Natural killer cell (primary cell): ENCODE data around the gene FCRL1. TPM values are rescaled to one million over a fixed set of nuclear protein-coding genes. Genes with fewer than 3 reads are reported as not detected.

Experiments
- ATAC-seq, 3 donors: fragments of 150-1000 bp in 2 of 3; fragments of 200-7000 bp in 1 of 3; cut with Tn5 transposase; 1 replicate in 1 of 3; 2 replicates in 2 of 3; pipeline ENCODE4 v1.10.0; 2021; ENCODE audit warnings: mild to moderate bottlenecking in 2 of 3, moderate library complexity in 2 of 3
- DNase-seq, 2 donors: peaks; one replicate each; pipeline versions ENCODE4 v3.0.0 to v3.0.0-alpha.2; 2013 to 2021; ENCODE audit warnings: mixed read lengths in 1 of 2
- H3K27ac ChIP-seq: one replicate; pipeline ENCODE4 v1.5.1; 2013; ENCODE audit warnings: mild to moderate bottlenecking, low read length
- H3K27me3 ChIP-seq: one replicate; pipeline ENCODE4 v1.6.1; 2013; ENCODE audit warnings: low read length; ENCODE audit not compliant: control insufficient read depth, insufficient read depth
- H3K36me3 ChIP-seq: one replicate; pipeline ENCODE4 v1.6.1; 2013; ENCODE audit warnings: low read length; ENCODE audit not compliant: control insufficient read depth, insufficient read depth
- H3K4me1 ChIP-seq: one replicate; pipeline ENCODE4 v1.6.1; 2013; ENCODE audit warnings: low read length; ENCODE audit not compliant: control insufficient read depth, insufficient read depth
- H3K4me3 ChIP-seq: one replicate; pipeline ENCODE4 v1.5.1; 2013; ENCODE audit warnings: low read length
- H3K9me3 ChIP-seq: one replicate; pipeline ENCODE4 v1.6.1; 2013; ENCODE audit warnings: low read length; ENCODE audit not compliant: control insufficient read depth, insufficient read depth
- H3K27ac Mint-ChIP-seq, 2 donors: one replicate each; pipeline ENCODE4 v1.8.0; 2022; ENCODE audit warnings: mild to moderate bottlenecking in 2 of 2, mixed read lengths in 2 of 2, moderate library complexity in 1 of 2
- H3K27me3 Mint-ChIP-seq, 2 donors: one replicate each; pipeline ENCODE4 v1.8.0; 2022; ENCODE audit warnings: low read depth in 2 of 2, mixed read lengths in 2 of 2
- H3K36me3 Mint-ChIP-seq: one replicate; pipeline ENCODE4 v1.8.0; 2022; ENCODE audit warnings: mixed read lengths
- H3K4me1 Mint-ChIP-seq, 2 donors: one replicate each; pipeline ENCODE4 v1.8.0; 2022; ENCODE audit warnings: mixed read lengths in 2 of 2
- H3K4me3 Mint-ChIP-seq: one replicate; pipeline ENCODE4 v1.8.0; 2022; ENCODE audit warnings: mild to moderate bottlenecking, moderate library complexity, mixed read lengths
- H3K9me3 Mint-ChIP-seq, 2 donors: one replicate each; pipeline ENCODE4 v1.8.0; 2022; ENCODE audit warnings: mixed read lengths in 2 of 2
- WGBS: methylation state at CpG from one replicate; pipeline ENCODE4 v1.1.7; 2013; ENCODE audit warnings: missing lambda C conversion rate; ENCODE audit not compliant: insufficient coverage; 5-methylcytosine and 5-hydroxymethylcytosine counted together
- intact Hi-C: fragments of 100-400 bp; cut with micrococcal nuclease; formaldehyde crosslinking; loops from one replicate; pipeline ENCODE4 v1.14.2; 2022
- total RNA-seq, 4 donors: library from RNA; stranded (reverse); fragments of 120-200 nt in 1 of 4; gene quantifications; one replicate each; pipeline versions ENCODE4 v1.2.3 to v1.2.4, GENCODE V29; 2013 to 2022
- TF ChIP-seq, protein P1 (sequence below): fragments of 200-600 bp; IDR thresholded peaks from one replicate; pipeline ENCODE4 v1.8.0; 2022; ENCODE audit warnings: antibody characterized with exemption

The FCRL1 gene
- total RNA-seq, 3 donors from 2014 or later (not counting 1 experiment from before 2014, with no cell fraction given) = 1.8 to 2.6 (median 2.0) TPM

DNA sequence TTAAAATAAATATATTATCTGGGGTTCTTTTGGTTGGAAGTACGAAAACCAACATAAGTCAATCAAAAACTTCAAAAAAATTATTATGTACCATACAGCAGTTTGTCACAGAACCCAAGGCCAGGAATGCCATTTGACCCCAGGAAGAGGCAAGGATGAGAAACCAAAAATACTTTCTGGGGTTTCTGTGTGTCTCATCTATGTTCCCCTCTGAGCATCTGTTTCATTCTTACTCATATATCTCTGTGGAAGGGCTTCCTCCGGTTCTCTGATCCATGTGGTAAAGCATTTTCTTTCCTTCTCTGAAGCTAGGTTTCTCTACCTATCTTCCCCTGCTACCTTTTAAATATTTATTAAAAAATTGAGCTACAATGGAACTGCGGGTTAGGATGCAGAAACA lies 9.8 kb upstream of the FCRL1 start:
- no peaks in the 10 kb centered on the region for H3K27me3 ChIP-seq
- H3K9me3 Mint-ChIP-seq = no peaks in the 10 kb centered on the region
- H3K4me1 Mint-ChIP-seq = no peaks in the 10 kb centered on the region
- H3K9me3 ChIP-seq = no peaks in the 10 kb centered on the region
- H3K27me3 Mint-ChIP-seq = peaks cover 0 to 11% of the 10 kb centered on the region in 2 donors
- no peaks in the 10 kb centered on the region for H3K36me3 ChIP-seq
- no peak overlapping the region for H3K4me3 Mint-ChIP-seq
- H3K27ac ChIP-seq = no peak overlapping the region
- no peaks in the 10 kb centered on the region for H3K36me3 Mint-ChIP-seq
- ATAC-seq (no peak), DNase-seq (no peak)
- 76% methylated on average over 2 of the region's 3 CpGs for WGBS
- intact Hi-C loops = no loop called here
- no peak overlapping the region for H3K27ac Mint-ChIP-seq
- TF ChIP-seq, protein P1, sequence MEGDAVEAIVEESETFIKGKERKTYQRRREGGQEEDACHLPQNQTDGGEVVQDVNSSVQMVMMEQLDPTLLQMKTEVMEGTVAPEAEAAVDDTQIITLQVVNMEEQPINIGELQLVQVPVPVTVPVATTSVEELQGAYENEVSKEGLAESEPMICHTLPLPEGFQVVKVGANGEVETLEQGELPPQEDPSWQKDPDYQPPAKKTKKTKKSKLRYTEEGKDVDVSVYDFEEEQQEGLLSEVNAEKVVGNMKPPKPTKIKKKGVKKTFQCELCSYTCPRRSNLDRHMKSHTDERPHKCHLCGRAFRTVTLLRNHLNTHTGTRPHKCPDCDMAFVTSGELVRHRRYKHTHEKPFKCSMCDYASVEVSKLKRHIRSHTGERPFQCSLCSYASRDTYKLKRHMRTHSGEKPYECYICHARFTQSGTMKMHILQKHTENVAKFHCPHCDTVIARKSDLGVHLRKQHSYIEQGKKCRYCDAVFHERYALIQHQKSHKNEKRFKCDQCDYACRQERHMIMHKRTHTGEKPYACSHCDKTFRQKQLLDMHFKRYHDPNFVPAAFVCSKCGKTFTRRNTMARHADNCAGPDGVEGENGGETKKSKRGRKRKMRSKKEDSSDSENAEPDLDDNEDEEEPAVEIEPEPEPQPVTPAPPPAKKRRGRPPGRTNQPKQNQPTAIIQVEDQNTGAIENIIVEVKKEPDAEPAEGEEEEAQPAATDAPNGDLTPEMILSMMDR = no peak
- H3K4me3 ChIP-seq = no peak overlapping the region
- no peaks in the 10 kb centered on the region for H3K4me1 ChIP-seq

- Histone ChIP-seq H3K27me3 (no peaks in the 10 kb centered on the region), H3K27ac (no peak overlapping the region), H3K36me3 (no peaks in the 10 kb centered on the region), H3K4me1 (no peaks in the 10 kb centered on the region), H3K9me3 (no peaks in the 10 kb centered on the region), H3K4me3 (no peak overlapping the region)
- Mint-ChIP-seq H3K36me3 (no peaks in the 10 kb centered on the region), H3K4me3 (no peak overlapping the region), H3K4me1 (no peaks in the 10 kb centered on the region), H3K27me3 (peaks cover 3 to 11% of the 10 kb centered on the region in 2 donors), H3K27ac (no peak overlapping the region), H3K9me3 (no peaks in the 10 kb centered on the region)
- intact Hi-C loops = no loop called here
- TF ChIP-seq, protein P1 = no peak
- ATAC-seq (no peak), DNase-seq (no peak)
These were observed 9.3 kb upstream of the FCRL1 start for GRCh38 chr1:157829210-157829609.

DNA sequence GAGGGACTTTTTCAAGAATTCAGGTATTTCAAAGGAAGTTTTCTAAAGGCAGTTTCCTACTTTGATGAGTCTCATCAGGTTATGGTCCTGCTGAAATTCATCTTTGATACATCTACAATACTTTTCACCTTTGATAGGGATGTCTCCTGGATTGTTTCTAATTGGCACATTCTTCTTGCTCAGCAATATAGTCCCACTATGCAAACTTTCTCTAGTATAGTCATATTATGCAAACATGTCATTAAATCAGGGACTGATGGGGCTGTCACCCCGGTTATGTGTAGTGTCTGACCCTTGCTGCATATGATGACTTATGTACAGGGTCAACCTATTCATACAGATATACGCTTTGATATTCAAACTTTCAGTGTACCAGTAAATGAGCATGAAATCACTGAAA lies 379 bp upstream of the FCRL1 start:
- Histone ChIP-seq H3K36me3 (no peaks in the 10 kb centered on the region), H3K4me3 (no peak overlapping the region), H3K9me3 (no peaks in the 10 kb centered on the region), H3K4me1 (peaks cover 4% of the 10 kb centered on the region), H3K27me3 (no peaks in the 10 kb centered on the region), H3K27ac (no peak overlapping the region)
- intact Hi-C loops = no loop called here
- TF ChIP-seq, protein P1 = no peak
- 90% methylated on average over 2 of the region's 2 CpGs for WGBS
- no peaks in the 10 kb centered on the region for H3K4me1 Mint-ChIP-seq
- ATAC-seq = no peak
- no peak overlapping the region for H3K27ac Mint-ChIP-seq
- DNase-seq = no peak
- H3K27me3 Mint-ChIP-seq = peaks cover 18% of the 10 kb centered on the region in 2 donors
- peaks cover 0 to 2% of the 10 kb centered on the region in 2 donors for H3K9me3 Mint-ChIP-seq
- H3K36me3 Mint-ChIP-seq = no peaks in the 10 kb centered on the region
- H3K4me3 Mint-ChIP-seq = no peak overlapping the region

- Mint-ChIP-seq H3K27ac (no peak overlapping the region), H3K36me3 (no peaks in the 10 kb centered on the region), H3K27me3 (peaks cover 16 to 21% of the 10 kb centered on the region in 2 donors), H3K9me3 (peaks cover 2 to 4% of the 10 kb centered on the region in 2 donors), H3K4me3 (no peak overlapping the region), H3K4me1 (no peaks in the 10 kb centered on the region)
- no peaks in the 10 kb centered on the region for H3K9me3 ChIP-seq
- TF ChIP-seq, protein P1 = no peak
- intact Hi-C loops = no loop called here
- peaks cover under 1% of the 10 kb centered on the region for H3K27me3 ChIP-seq
- no peak for DNase-seq
- H3K4me1 ChIP-seq = peaks cover 4% of the 10 kb centered on the region
- ATAC-seq = no peak
- peak overlapping the region; percentile 33 for H3K4me3 ChIP-seq
- WGBS = 71% methylated on average over 2 of the region's 2 CpGs
- no peak overlapping the region for H3K27ac ChIP-seq
- H3K36me3 ChIP-seq = no peaks in the 10 kb centered on the region
These were observed 705 bp downstream of the FCRL1 start for GRCh38 chr1:157819215-157819614.
